Lower lobe of right lung (tissue), 2 donors: ENCODE measurements around the gene ABHD4. TPM values are rescaled to one million over a fixed set of nuclear protein-coding genes. Genes with fewer than 3 reads are reported as not detected.

Source experiments
- ATAC-seq, 2 donors: fragments of 200-7000 bp; cut with Tn5 transposase; one replicate each; pipeline ENCODE4 v1.9.1; 2020 to 2022; ENCODE audit warnings: mild to moderate bottlenecking in 2 of 2, moderate library complexity in 2 of 2
- DNase-seq: peaks from one replicate; pipeline ENCODE4 v3.0.0-alpha.2; 2020
- H3K27ac ChIP-seq: fragments of 200-600 bp; one replicate; pipeline ENCODE4 v1.8.0; 2022
- H3K27me3 ChIP-seq: fragments of 200-600 bp; one replicate; pipeline ENCODE4 v1.8.0; 2022; ENCODE audit warnings: low read depth
- H3K36me3 ChIP-seq: fragments of 200-600 bp; one replicate; pipeline ENCODE4 v1.8.0; 2022; ENCODE audit warnings: mild to moderate bottlenecking
- H3K4me1 ChIP-seq: fragments of 200-600 bp; one replicate; pipeline ENCODE4 v1.8.0; 2022
- H3K4me3 ChIP-seq: fragments of 200-600 bp; one replicate; pipeline ENCODE4 v1.8.0; 2022; ENCODE audit warnings: mild to moderate bottlenecking
- H3K9me3 ChIP-seq: fragments of 200-600 bp; one replicate; pipeline ENCODE4 v1.8.0; 2022
- intact Hi-C: fragments of 100-400 bp; cut with DNase I; formaldehyde crosslinking; loops from one replicate; pipeline ENCODE4 v1.11.0; 2022
- total RNA-seq: library from RNA; stranded (reverse); fragmentation: NEBNext Ultra II Directional; extraction: Animal tissue kit (Norgen Biotek cat#: 25700); gene quantifications from one replicate; pipeline ENCODE4 v1.2.1, GENCODE V29; 2021
- TF ChIP-seq, protein P1 (sequence below): fragments of 200-600 bp; IDR thresholded peaks from one replicate; pipeline ENCODE4 v1.8.0; 2022; ENCODE audit warnings: antibody characterized with exemption, mild to moderate bottlenecking
- donor health status: DM: no; HTN: yes; CAD: no; lungs with severe emphysema.

ABHD4 gene
- total RNA-seq, 1 donor from 2014 or later: 28.5 TPM

DNA sequence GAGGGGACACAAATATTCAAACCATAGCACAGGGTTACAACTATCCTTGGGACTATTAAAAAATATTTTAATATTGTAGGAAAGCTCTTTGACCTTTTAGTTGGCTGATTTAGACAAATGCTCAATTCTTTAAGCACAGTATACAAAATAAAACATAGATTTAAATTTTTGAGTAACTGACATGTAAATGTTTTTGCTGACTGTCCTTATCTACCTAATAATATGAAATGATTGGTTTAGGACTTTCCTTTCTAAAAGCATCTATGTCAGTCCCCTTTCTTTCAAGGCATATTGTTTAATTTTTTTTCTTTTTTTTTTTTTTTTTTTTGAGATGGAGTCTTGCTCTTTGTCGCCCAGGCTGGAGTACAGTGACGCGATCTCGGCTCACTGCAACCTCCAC lies 62.6 kb downstream of the ABHD4 start:
- TF ChIP-seq, protein P1, sequence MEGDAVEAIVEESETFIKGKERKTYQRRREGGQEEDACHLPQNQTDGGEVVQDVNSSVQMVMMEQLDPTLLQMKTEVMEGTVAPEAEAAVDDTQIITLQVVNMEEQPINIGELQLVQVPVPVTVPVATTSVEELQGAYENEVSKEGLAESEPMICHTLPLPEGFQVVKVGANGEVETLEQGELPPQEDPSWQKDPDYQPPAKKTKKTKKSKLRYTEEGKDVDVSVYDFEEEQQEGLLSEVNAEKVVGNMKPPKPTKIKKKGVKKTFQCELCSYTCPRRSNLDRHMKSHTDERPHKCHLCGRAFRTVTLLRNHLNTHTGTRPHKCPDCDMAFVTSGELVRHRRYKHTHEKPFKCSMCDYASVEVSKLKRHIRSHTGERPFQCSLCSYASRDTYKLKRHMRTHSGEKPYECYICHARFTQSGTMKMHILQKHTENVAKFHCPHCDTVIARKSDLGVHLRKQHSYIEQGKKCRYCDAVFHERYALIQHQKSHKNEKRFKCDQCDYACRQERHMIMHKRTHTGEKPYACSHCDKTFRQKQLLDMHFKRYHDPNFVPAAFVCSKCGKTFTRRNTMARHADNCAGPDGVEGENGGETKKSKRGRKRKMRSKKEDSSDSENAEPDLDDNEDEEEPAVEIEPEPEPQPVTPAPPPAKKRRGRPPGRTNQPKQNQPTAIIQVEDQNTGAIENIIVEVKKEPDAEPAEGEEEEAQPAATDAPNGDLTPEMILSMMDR: no peak
- no peak for ATAC-seq
- H3K4me3 ChIP-seq: no peak overlapping the region

More for the DNA sequence above, 62.6 kb downstream of the ABHD4 start:
- intact Hi-C loops: no loop called here
- H3K27me3 ChIP-seq: no peaks in the 10 kb centered on the region
- H3K27ac ChIP-seq: no peak overlapping the region
- no peaks in the 10 kb centered on the region for H3K36me3 ChIP-seq
- no peaks in the 10 kb centered on the region for H3K4me1 ChIP-seq
- no peak for DNase-seq
- H3K9me3 ChIP-seq: no peaks in the 10 kb centered on the region

Other genes starting within 250 kb of the ABHD4 start
- 162 TPM for gene DAD1, start 9.1 kb upstream of the ABHD4 start, total RNA-seq
- not detected for gene OR6J1, start 46.1 kb downstream of the ABHD4 start, total RNA-seq
- 115 TPM for gene OXA1L, start 168.4 kb downstream of the ABHD4 start, total RNA-seq
- 157 TPM for gene SLC7A7, start 217.1 kb downstream of the ABHD4 start, total RNA-seq
- gene MRPL52, start 231.6 kb downstream of the ABHD4 start, total RNA-seq: 65.2 TPM
- 124 TPM for gene MMP14, start 238.3 kb downstream of the ABHD4 start, total RNA-seq